Activated CD8-positive, alpha-beta memory T cell treated with anti-CD3 and anti-CD28 coated beads, Interleukin-2, amount 10 ng/mL, durations not matched to agents 7 days and 5 days (primary cell): ENCODE results near the gene TSHR. TPM values are rescaled to one million over a fixed set of nuclear protein-coding genes. Genes with fewer than 3 reads are reported as not detected.

Source experiments
- ATAC-seq: fragments of 150-1000 bp; cut with Tn5 transposase; one replicate; pipeline ENCODE4 v1.10.0; 2021; ENCODE audit warnings: moderate library complexity
- CTCF ChIA-PET: fragments of 350-600 bp; sonication (Branson Sonifier 250); formaldehyde crosslinking; loops from one replicate; lab custom pipeline; 2021; ENCODE audit warnings: antibody characterized with exemption; lab: Charles Lee
- DNase-seq: peaks from one replicate; pipeline ENCODE4 v3.0.0-alpha.2; 2020
- H3K27ac Mint-ChIP-seq: one replicate; pipeline ENCODE4 v1.8.0; 2021; ENCODE audit warnings: mild to moderate bottlenecking, mixed read lengths
- H3K27me3 Mint-ChIP-seq: one replicate; pipeline ENCODE4 v1.8.0; 2021; ENCODE audit warnings: mixed read lengths
- H3K36me3 Mint-ChIP-seq: one replicate; pipeline ENCODE4 v1.8.0; 2021; ENCODE audit warnings: mild to moderate bottlenecking, mixed read lengths
- H3K4me1 Mint-ChIP-seq: one replicate; pipeline ENCODE4 v1.8.0; 2021; ENCODE audit warnings: mixed read lengths
- H3K4me3 Mint-ChIP-seq: one replicate; pipeline ENCODE4 v1.8.0; 2021; ENCODE audit warnings: mild to moderate bottlenecking, moderate library complexity, mixed read lengths
- H3K9me3 Mint-ChIP-seq: one replicate; pipeline ENCODE4 v1.8.0; 2022; ENCODE audit warnings: low read depth, mixed read lengths
- total RNA-seq, 2 experiments: library from RNA; stranded (reverse); gene quantifications; one replicate each; pipeline ENCODE4 v1.2.3, GENCODE V29; 2021

TSHR gene
- total RNA-seq, 2 experiments from 2014 or later = 0.73 TPM; not detected in 1

- Mint-ChIP-seq H3K4me3 (no peak overlapping the region), H3K9me3 (peaks cover 6% of the 10 kb centered on the region), H3K36me3 (peaks cover 2% of the 10 kb centered on the region), H3K4me1 (no peaks in the 10 kb centered on the region), H3K27me3 (no peaks in the 10 kb centered on the region), H3K27ac (no peak overlapping the region)
- ATAC-seq (no peak), DNase-seq (no peak)
- CTCF ChIA-PET = no interaction called here
These were observed 111.7 kb downstream of the TSHR start for GRCh38 chr14:81067156-81067555.

- CTCF ChIA-PET = interaction anchor here (1.3 kb wide), 1 partner anchor 17 kb away, joined by 3 read pairs; no protein-coding TSS in a partner anchor
- peaks cover 6% of the 10 kb centered on the region for H3K9me3 Mint-ChIP-seq
- H3K36me3 Mint-ChIP-seq = peaks cover 2% of the 10 kb centered on the region
- no peak overlapping the region for H3K4me3 Mint-ChIP-seq
- DNase-seq (no peak), ATAC-seq (no peak)
- no peaks in the 10 kb centered on the region for H3K27me3 Mint-ChIP-seq
- no peak overlapping the region for H3K27ac Mint-ChIP-seq
- no peaks in the 10 kb centered on the region for H3K4me1 Mint-ChIP-seq
These were observed 112.9 kb downstream of the TSHR start for GRCh38 chr14:81068176-81068782.

- no peaks in the 10 kb centered on the region for H3K4me1 Mint-ChIP-seq
- peaks cover 2% of the 10 kb centered on the region for H3K36me3 Mint-ChIP-seq
- no peak overlapping the region for H3K4me3 Mint-ChIP-seq
- DNase-seq (no peak), ATAC-seq (no peak)
- H3K9me3 Mint-ChIP-seq = peaks cover 6% of the 10 kb centered on the region
- CTCF ChIA-PET = no interaction called here
- no peak overlapping the region for H3K27ac Mint-ChIP-seq
- H3K27me3 Mint-ChIP-seq = no peaks in the 10 kb centered on the region
These were observed 115.1 kb downstream of the TSHR start for GRCh38 chr14:81070511-81070910.

- no peak for ATAC-seq
- no peak overlapping the region for H3K4me3 Mint-ChIP-seq
- CTCF ChIA-PET = no interaction called here
- no peaks in the 10 kb centered on the region for H3K9me3 Mint-ChIP-seq
- H3K4me1 Mint-ChIP-seq = no peaks in the 10 kb centered on the region
- peaks cover 2% of the 10 kb centered on the region for H3K27me3 Mint-ChIP-seq
- no peak overlapping the region for H3K27ac Mint-ChIP-seq
- no peak for DNase-seq
- no peaks in the 10 kb centered on the region for H3K36me3 Mint-ChIP-seq
These were observed 130.2 kb downstream of the TSHR start for GRCh38 chr14:81085596-81085995.

- Mint-ChIP-seq H3K27ac (no peak overlapping the region), H3K27me3 (peaks cover 2% of the 10 kb centered on the region), H3K4me3 (no peak overlapping the region), H3K4me1 (no peaks in the 10 kb centered on the region), H3K9me3 (no peaks in the 10 kb centered on the region), H3K36me3 (no peaks in the 10 kb centered on the region)
- ATAC-seq = no peak
- DNase-seq = no peak
- CTCF ChIA-PET = interaction anchor here (1.1 kb wide), 1 partner anchor 12 kb away, joined by 3 read pairs; no protein-coding TSS in a partner anchor
These were observed 131.8 kb downstream of the TSHR start for GRCh38 chr14:81087230-81087629.

- no peaks in the 10 kb centered on the region for H3K36me3 Mint-ChIP-seq
- DNase-seq (no peak), ATAC-seq (no peak)
- H3K27ac Mint-ChIP-seq = no peak overlapping the region
- no peaks in the 10 kb centered on the region for H3K9me3 Mint-ChIP-seq
- H3K27me3 Mint-ChIP-seq = peaks cover 2% of the 10 kb centered on the region
- CTCF ChIA-PET = no interaction called here
- H3K4me1 Mint-ChIP-seq = no peaks in the 10 kb centered on the region
- no peak overlapping the region for H3K4me3 Mint-ChIP-seq
These were observed 135.7 kb downstream of the TSHR start for GRCh38 chr14:81091139-81091538.

- H3K4me3 Mint-ChIP-seq = no peak overlapping the region
- no peaks in the 10 kb centered on the region for H3K4me1 Mint-ChIP-seq
- no peak overlapping the region for H3K27ac Mint-ChIP-seq
- no peak for DNase-seq
- peaks cover 2% of the 10 kb centered on the region for H3K27me3 Mint-ChIP-seq
- H3K36me3 Mint-ChIP-seq = no peaks in the 10 kb centered on the region
- H3K9me3 Mint-ChIP-seq = no peaks in the 10 kb centered on the region
- no peak for ATAC-seq
- CTCF ChIA-PET = no interaction called here
These were observed 136.2 kb downstream of the TSHR start for GRCh38 chr14:81091660-81092059.

- ATAC-seq = no peak
- no peak for DNase-seq
- no peaks in the 10 kb centered on the region for H3K4me1 Mint-ChIP-seq
- H3K36me3 Mint-ChIP-seq = no peaks in the 10 kb centered on the region
- no peaks in the 10 kb centered on the region for H3K9me3 Mint-ChIP-seq
- CTCF ChIA-PET = no interaction called here
- no peak overlapping the region for H3K4me3 Mint-ChIP-seq
- peaks cover 2% of the 10 kb centered on the region for H3K27me3 Mint-ChIP-seq
- no peak overlapping the region for H3K27ac Mint-ChIP-seq
These were observed 138.2 kb downstream of the TSHR start for GRCh38 chr14:81093651-81094050.

- CTCF ChIA-PET = no interaction called here
- Mint-ChIP-seq H3K4me3 (no peak overlapping the region), H3K9me3 (no peaks in the 10 kb centered on the region), H3K36me3 (no peaks in the 10 kb centered on the region), H3K27ac (no peak overlapping the region), H3K4me1 (no peaks in the 10 kb centered on the region), H3K27me3 (peaks cover under 1% of the 10 kb centered on the region)
- DNase-seq (no peak), ATAC-seq (no peak)
These were observed 140.1 kb downstream of the TSHR start for GRCh38 chr14:81095539-81095938.

GRCh38 chr14:81096656-81097055 is 141.2 kb downstream of the TSHR start:
- DNase-seq (no peak), ATAC-seq (no peak)
- Mint-ChIP-seq H3K27ac (no peak overlapping the region), H3K9me3 (no peaks in the 10 kb centered on the region), H3K4me3 (no peak overlapping the region), H3K27me3 (no peaks in the 10 kb centered on the region), H3K36me3 (no peaks in the 10 kb centered on the region), H3K4me1 (no peaks in the 10 kb centered on the region)
- CTCF ChIA-PET = no interaction called here

- ATAC-seq (no peak), DNase-seq (no peak)
- no peaks in the 10 kb centered on the region for H3K27me3 Mint-ChIP-seq
- CTCF ChIA-PET = no interaction called here
- no peaks in the 10 kb centered on the region for H3K4me1 Mint-ChIP-seq
- H3K9me3 Mint-ChIP-seq = no peaks in the 10 kb centered on the region
- H3K27ac Mint-ChIP-seq = no peak overlapping the region
- no peak overlapping the region for H3K4me3 Mint-ChIP-seq
- H3K36me3 Mint-ChIP-seq = no peaks in the 10 kb centered on the region
These were observed 146.8 kb downstream of the TSHR start for GRCh38 chr14:81102217-81102616.

GRCh38 chr14:81103443-81103842 is 148.0 kb downstream of the TSHR start:
- CTCF ChIA-PET = no interaction called here
- no peak for DNase-seq
- H3K9me3 Mint-ChIP-seq = no peaks in the 10 kb centered on the region
- H3K27me3 Mint-ChIP-seq = no peaks in the 10 kb centered on the region
- H3K4me1 Mint-ChIP-seq = no peaks in the 10 kb centered on the region
- ATAC-seq = no peak
- H3K4me3 Mint-ChIP-seq = no peak overlapping the region
- H3K27ac Mint-ChIP-seq = no peak overlapping the region
- no peaks in the 10 kb centered on the region for H3K36me3 Mint-ChIP-seq

- no peaks in the 10 kb centered on the region for H3K27me3 Mint-ChIP-seq
- no peak overlapping the region for H3K27ac Mint-ChIP-seq
- H3K4me3 Mint-ChIP-seq = no peak overlapping the region
- H3K4me1 Mint-ChIP-seq = no peaks in the 10 kb centered on the region
- CTCF ChIA-PET = no interaction called here
- H3K36me3 Mint-ChIP-seq = no peaks in the 10 kb centered on the region
- H3K9me3 Mint-ChIP-seq = no peaks in the 10 kb centered on the region
- ATAC-seq = no peak
- DNase-seq = no peak
These were observed 150.0 kb downstream of the TSHR start for GRCh38 chr14:81105378-81105777.

GRCh38 chr14:81105961-81106360 is 150.5 kb downstream of the TSHR start:
- H3K4me1 Mint-ChIP-seq = no peaks in the 10 kb centered on the region
- no peak for DNase-seq
- no peaks in the 10 kb centered on the region for H3K36me3 Mint-ChIP-seq
- H3K27me3 Mint-ChIP-seq = no peaks in the 10 kb centered on the region
- no peaks in the 10 kb centered on the region for H3K9me3 Mint-ChIP-seq
- no peak for ATAC-seq
- CTCF ChIA-PET = no interaction called here
- no peak overlapping the region for H3K27ac Mint-ChIP-seq
- no peak overlapping the region for H3K4me3 Mint-ChIP-seq

- CTCF ChIA-PET = no interaction called here
- Mint-ChIP-seq H3K27ac (no peak overlapping the region), H3K27me3 (no peaks in the 10 kb centered on the region), H3K4me3 (no peak overlapping the region), H3K9me3 (no peaks in the 10 kb centered on the region), H3K4me1 (no peaks in the 10 kb centered on the region), H3K36me3 (no peaks in the 10 kb centered on the region)
- ATAC-seq (no peak), DNase-seq (no peak)
These were observed 154.8 kb downstream of the TSHR start for GRCh38 chr14:81110186-81110585.
